GM12878 (cell line): ENCODE results near the gene TSEN34. TPM values are rescaled to one million over a fixed set of nuclear protein-coding genes. Genes with fewer than 3 reads are reported as not detected.

Source experiments
- ATAC-seq: fragments of 200-7000 bp; cut with Tn5 transposase; 3 replicates; pipeline ENCODE4 v1.9.1; 2020; ENCODE audit warnings: mild to moderate bottlenecking, moderate library complexity
- BruUV-seq: library from RNA; stranded (reverse); fragments of 400-500 nt; replicated peaks from 2 replicates; lab custom pipeline; 2021; lab: Mats Ljungman, UMichigan
- CTCF ChIA-PET: fragments of 300-600 bp; sonication (Branson Sonifier 250); formaldehyde crosslinking; extraction: SDS; loops from one replicate; lab custom pipeline; 2021; ENCODE audit warnings: inconsistent platforms; lab: Yijun Ruan, JAX
- POLR2A ChIA-PET: fragments of 350-600 bp; formaldehyde crosslinking; extraction: SDS; loops from one replicate; lab custom pipeline; 2021; ENCODE audit warnings: inconsistent platforms; lab: Charles Lee
- RAD21 ChIA-PET: fragments of 300-600 bp; sonication (Branson Sonifier 250); formaldehyde crosslinking; loops from one replicate; lab custom pipeline; 2023; ENCODE audit warnings: antibody characterized with exemption; ENCODE audit not compliant: unreplicated experiment; lab: Charles Lee
- SMC1A ChIA-PET: fragments of 300-600 bp; sonication (Branson Sonifier 250); formaldehyde crosslinking; loops from one replicate; lab custom pipeline; 2023; ENCODE audit not compliant: unreplicated experiment, uncharacterized antibody; lab: Charles Lee
- DNase-seq: peaks from one replicate; pipeline ENCODE4 v3.0.0-alpha.2; 2011; ENCODE audit warnings: low read depth, low spot score
- FAIRE-seq: peaks from 3 replicates; lab custom pipeline; 2011; peaks lifted over from hg19 to GRCh38; lab: Jason Lieb, UNC
- H2AFZ ChIP-seq: 2 replicates; pipeline ENCODE4 v1.6.0; 2011; ENCODE audit warnings: low read depth, low read length, control low read depth; ENCODE audit not compliant: control insufficient read depth
- H3K27ac ChIP-seq: 2 replicates; pipeline ENCODE4 v1.5.1; 2011; ENCODE audit warnings: control low read depth; ENCODE audit not compliant: control insufficient read depth, insufficient read depth
- H3K27me3 ChIP-seq, 2 experiments: replicated peaks in 1 of 2; 2 replicates each; pipeline versions ENCODE4 v1.6.0 to v1.6.1; 2011; ENCODE audit warnings: low read length in 1 of 2; ENCODE audit not compliant: control insufficient read depth in 2 of 2, insufficient read depth in 2 of 2
- H3K36me3 ChIP-seq, 2 experiments: 2 replicates each; pipeline ENCODE4 v1.5.1; 2011; ENCODE audit warnings: low read length in 1 of 2; ENCODE audit not compliant: control insufficient read depth in 2 of 2, insufficient read depth in 2 of 2
- H3K4me1 ChIP-seq: 2 replicates; pipeline ENCODE4 v1.6.1; 2011; ENCODE audit warnings: mild to moderate bottlenecking, low read length, moderate library complexity, mixed read lengths; ENCODE audit not compliant: control insufficient read depth, insufficient read depth
- H3K4me2 ChIP-seq: 2 replicates; pipeline ENCODE4 v1.6.0; 2011; ENCODE audit warnings: control low read depth; ENCODE audit not compliant: control insufficient read depth, insufficient read depth
- H3K4me3 ChIP-seq: fragments of 200-600 bp; sonication (generic); 2 replicates; pipeline ENCODE4 v1.5.1; 2016
- H3K79me2 ChIP-seq: 2 replicates; pipeline ENCODE4 v1.6.0; 2011; ENCODE audit warnings: low read length; ENCODE audit not compliant: control insufficient read depth, insufficient read depth
- H3K9ac ChIP-seq: 2 replicates; pipeline ENCODE4 v1.8.0; 2011; ENCODE audit warnings: low read length, control low read depth, mixed read lengths; ENCODE audit not compliant: control insufficient read depth, insufficient read depth
- H3K9me3 ChIP-seq: replicated peaks from 3 replicates; pipeline ENCODE4 v1.5.1; 2011; ENCODE audit warnings: mild to moderate bottlenecking, low read length; ENCODE audit not compliant: control insufficient read depth, insufficient read depth
- H4K20me1 ChIP-seq: 2 replicates; pipeline ENCODE4 v1.6.0; 2011; ENCODE audit not compliant: control insufficient read depth, insufficient read depth
- BRCA1 ChIP-seq: IDR thresholded peaks from 2 replicates; pipeline ENCODE4 v1.6.1; 2011; ENCODE audit warnings: low read depth, low read length, improper control_type of control experiment
- FOXM1 ChIP-seq: IDR thresholded peaks from 2 replicates; pipeline ENCODE4 v1.6.1; 2012; ENCODE audit warnings: low read depth, mild to moderate bottlenecking, inconsistent platforms, low read length, moderate library complexity
- HCFC1 ChIP-seq: fragments of 150-350 bp; IDR thresholded peaks from 2 replicates; pipeline ENCODE4 v1.6.1; 2014; ENCODE audit warnings: low read length
- KAT2A ChIP-seq: conservative IDR thresholded peaks from 2 replicates; pipeline ENCODE4 v1.6.1; 2011; ENCODE audit warnings: low read depth, low read length; ENCODE audit not compliant: control insufficient read depth
- MEF2B ChIP-seq: fragments of 450-650 bp; IDR thresholded peaks from 2 replicates; pipeline ENCODE4 v1.6.1; 2018; ENCODE audit warnings: mild to moderate bottlenecking, moderate library complexity; ENCODE audit not compliant: partially characterized antibody, poor library complexity, severe bottlenecking
- NBN ChIP-seq: fragments of 450-650 bp; IDR thresholded peaks from 2 replicates; pipeline ENCODE4 v1.6.1; 2016
- RB1 ChIP-seq: fragments of 450-650 bp; formaldehyde crosslinking; IDR thresholded peaks from 2 replicates; pipeline ENCODE4 v1.6.1; 2017; ENCODE audit warnings: mild to moderate bottlenecking, borderline replicate concordance
- RELB ChIP-seq: fragments of 450-650 bp; IDR thresholded peaks from 2 replicates; pipeline ENCODE4 v1.6.1; 2017; ENCODE audit warnings: low read depth, mild to moderate bottlenecking, moderate library complexity
- whole genome bisulfite sequencing: methylation state at CpG from one replicate; pipeline ENCODE4 v1.1.6; 2016; ENCODE audit warnings: low lambda C conversion rate; ENCODE audit not compliant: insufficient replicate concordance, insufficient coverage; ENCODE audit errors: missing lambda C conversion rate; 5-methylcytosine and 5-hydroxymethylcytosine counted together
- in situ Hi-C: fragments of 300-500 bp; cut with MboI; formaldehyde crosslinking; loops from 9 replicates; pipeline ENCODE4 v1.14.3; 2018; ENCODE audit warnings: mixed read lengths
- intact Hi-C: fragments of 100-400 bp; cut with micrococcal nuclease; formaldehyde crosslinking; loops from one replicate; pipeline ENCODE4 v1.14.2; 2022; ENCODE audit not compliant: unreplicated experiment
- polyA plus RNA-seq, 11 experiments: library from polyadenylated mRNA; depleted of rRNA in 4 of 11; unstranded in 6 of 11; stranded (reverse) in 5 of 11; fragments of >200 nt; fragmentation: Nextera tagmentation in 4 of 11; fragmentation: Illumina TruSeq in 1 of 11; extraction: Ambion mirVana in 4 of 11; extraction: Trizol in 1 of 11; gene quantifications; 1 replicate in 1 of 11; 2 replicates in 10 of 11; pipeline versions ENCODE4 v1.2.1 to v1.2.3, GENCODE V29; 2011 to 2016; ENCODE audit warnings: inconsistent platforms in 2 of 11, missing spikeins in 2 of 11, low read depth in 1 of 11
- total RNA-seq, 4 experiments: library from RNA; depleted of rRNA in 3 of 4; stranded (reverse); fragments of >200 nt in 3 of 4; fragmentation: Illumina TruSeq in 1 of 4; extraction: Trizol in 1 of 4; gene quantifications; 2 replicates each; pipeline versions ENCODE4 v1.2.1 to v1.2.3, GENCODE V29; 2013 to 2021

The TSEN34 gene
- total and polyA plus RNA-seq, 10 of the 15 experiments (the other 5 are each of a cell fraction or from before 2014, with no cell fraction given), result 1.0 to 35.9 (median 16.8) TPM

GRCh38 chr19:54151362-54152035 lies 39.6 kb upstream of the TSEN34 start:
- no peaks in the 10 kb centered on the region for H3K9me3 ChIP-seq
- no peaks in the 10 kb centered on the region for H3K4me1 ChIP-seq
- peaks cover 28 to 33% of the 10 kb centered on the region in 2 experiments; a peak in 3 of 4 replicates for H3K36me3 ChIP-seq
- no peak overlapping the region for H2AFZ ChIP-seq
- no peak for DNase-seq
- no peak overlapping the region for H3K9ac ChIP-seq
- no peaks in the 10 kb centered on the region for H3K79me2 ChIP-seq
- no peak overlapping the region for H3K27ac ChIP-seq
- 93% methylated on average over 18 of the region's 23 CpGs for WGBS
- POLR2A ChIA-PET, result no interaction called here
- TF ChIP-seq HCFC1 (no peak), KAT2A (no peak), RELB (no peak), MEF2B (no peak), BRCA1 (no peak), FOXM1 (no peak), NBN (no peak), RB1 (no peak)
- CTCF ChIA-PET, result no interaction called here
- intact Hi-C loops, result no loop called here
- no peak overlapping the region for H3K4me3 ChIP-seq
- H3K27me3 ChIP-seq, result no peaks in the 10 kb centered on the region
- H3K4me2 ChIP-seq, result no peak overlapping the region
- in situ Hi-C loops, result no loop called here
- RAD21 ChIA-PET, result no interaction called here
- no TSS peak for BruUV-seq
- FAIRE-seq, result no peak
- H4K20me1 ChIP-seq, result no peaks in the 10 kb centered on the region
- SMC1A ChIA-PET, result no interaction called here
- no peak for ATAC-seq
